Measurements from ENCODE around the gene HTR7.

Gene HTR7

DNA sequence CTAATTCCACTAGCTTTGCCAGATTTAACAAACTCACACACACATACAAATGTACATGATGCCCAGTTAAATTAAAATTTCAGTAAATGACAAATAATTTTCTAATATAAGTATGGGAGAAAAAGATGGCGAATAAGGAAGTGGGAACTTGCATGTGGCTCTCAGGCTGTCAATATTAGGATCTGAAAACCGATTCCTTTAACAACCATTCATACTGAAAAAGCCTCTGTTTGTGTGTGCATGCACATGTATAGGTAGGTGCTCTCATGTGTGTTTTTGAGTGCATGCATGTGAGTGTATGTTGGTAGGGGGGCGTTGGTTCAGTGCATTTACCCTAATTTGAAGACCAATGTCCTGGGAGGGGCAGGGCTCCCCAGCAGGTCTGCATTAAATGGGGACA is 125.3 kb downstream of the HTR7 start:
- no peak for DNase-seq

- no peak for DNase-seq
Measured at GRCh38 chr10:90723416-90724068, 134.3 kb downstream of the HTR7 start.

DNA sequence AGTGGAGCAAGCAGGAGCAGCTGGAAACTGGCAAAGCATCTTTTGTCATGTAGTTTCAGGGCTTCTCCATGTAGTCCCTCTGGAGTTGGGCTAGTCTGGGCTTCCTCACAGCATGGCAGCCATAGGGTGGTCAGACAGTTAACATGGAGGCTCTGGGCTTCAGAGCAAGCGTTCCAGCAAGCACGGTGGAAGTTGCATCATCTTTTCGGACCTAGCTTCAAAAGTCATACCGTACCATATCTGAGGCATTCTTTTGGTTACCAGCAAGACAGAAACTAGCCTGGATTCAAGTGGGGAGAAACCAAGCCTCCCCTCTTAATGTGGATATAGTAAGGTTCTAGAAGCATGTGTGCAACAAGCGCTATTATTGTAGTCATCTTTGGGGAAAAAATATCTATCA is 135.0 kb downstream of the HTR7 start:
- no peak for DNase-seq

DNA sequence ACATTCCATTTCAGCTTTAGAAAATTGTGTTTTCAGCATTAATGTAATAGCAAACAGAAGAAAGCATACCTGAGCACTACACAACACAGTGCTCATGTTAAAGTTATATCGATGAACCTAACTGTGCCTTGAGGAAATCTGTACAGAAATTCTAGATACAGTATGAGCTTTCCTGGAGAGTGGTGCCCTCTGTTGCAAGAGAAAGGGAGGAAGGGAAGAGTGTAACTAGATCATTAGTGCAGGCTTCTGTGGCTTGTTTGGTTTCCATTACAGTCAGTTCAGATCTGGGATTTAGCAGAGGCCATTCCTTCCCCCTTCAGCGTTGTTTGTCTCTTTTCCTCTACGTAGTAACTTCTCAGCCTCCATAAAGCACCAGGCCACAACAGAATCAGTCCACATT is 139.7 kb downstream of the HTR7 start:
- DNase-seq = no peak

GRCh38 chr10:90712529-90712928 is 145.3 kb downstream of the HTR7 start:
- no peak for DNase-seq

- DNase-seq = no peak
Measured at GRCh38 chr10:90709727-90710126, 148.1 kb downstream of the HTR7 start.

DNA sequence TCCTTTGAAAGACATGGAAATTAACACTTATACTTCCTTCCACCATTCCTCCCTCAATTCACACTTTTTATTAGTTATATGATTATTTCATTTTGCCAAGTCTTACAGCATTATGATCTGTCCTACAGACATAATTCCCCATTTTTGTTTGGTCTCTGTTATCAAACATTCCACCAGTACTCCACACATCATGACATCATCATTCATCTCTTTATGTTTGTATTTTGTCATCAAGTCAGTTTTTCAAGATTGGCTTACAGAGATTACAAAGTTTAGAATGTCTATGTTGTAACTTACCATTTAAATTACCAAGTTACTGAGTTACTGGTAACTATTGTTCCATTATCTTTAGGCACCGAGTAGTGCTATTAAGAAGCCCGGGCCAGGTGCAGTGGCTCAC is 150.2 kb downstream of the HTR7 start:
- DNase-seq = no peak

DNA sequence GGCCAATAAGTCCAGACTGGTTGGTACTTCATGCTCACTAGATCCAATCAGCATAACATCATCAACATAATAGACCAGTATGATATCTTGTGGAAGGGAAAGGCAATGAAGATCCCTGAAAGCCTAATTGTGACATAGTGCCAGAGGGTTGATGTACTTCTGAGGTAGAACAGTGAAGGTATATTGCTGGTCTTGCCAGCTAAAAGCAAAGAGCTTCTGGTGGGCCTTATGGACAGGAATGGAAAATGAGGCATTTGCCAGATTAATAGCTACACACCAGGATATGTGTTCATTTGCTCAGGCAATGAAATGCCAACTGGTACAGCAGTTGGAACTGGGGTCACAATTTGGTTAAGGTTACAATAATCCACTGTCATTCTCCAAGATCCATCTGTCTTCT is 156.4 kb downstream of the HTR7 start:
- DNase-seq = no peak

DNA sequence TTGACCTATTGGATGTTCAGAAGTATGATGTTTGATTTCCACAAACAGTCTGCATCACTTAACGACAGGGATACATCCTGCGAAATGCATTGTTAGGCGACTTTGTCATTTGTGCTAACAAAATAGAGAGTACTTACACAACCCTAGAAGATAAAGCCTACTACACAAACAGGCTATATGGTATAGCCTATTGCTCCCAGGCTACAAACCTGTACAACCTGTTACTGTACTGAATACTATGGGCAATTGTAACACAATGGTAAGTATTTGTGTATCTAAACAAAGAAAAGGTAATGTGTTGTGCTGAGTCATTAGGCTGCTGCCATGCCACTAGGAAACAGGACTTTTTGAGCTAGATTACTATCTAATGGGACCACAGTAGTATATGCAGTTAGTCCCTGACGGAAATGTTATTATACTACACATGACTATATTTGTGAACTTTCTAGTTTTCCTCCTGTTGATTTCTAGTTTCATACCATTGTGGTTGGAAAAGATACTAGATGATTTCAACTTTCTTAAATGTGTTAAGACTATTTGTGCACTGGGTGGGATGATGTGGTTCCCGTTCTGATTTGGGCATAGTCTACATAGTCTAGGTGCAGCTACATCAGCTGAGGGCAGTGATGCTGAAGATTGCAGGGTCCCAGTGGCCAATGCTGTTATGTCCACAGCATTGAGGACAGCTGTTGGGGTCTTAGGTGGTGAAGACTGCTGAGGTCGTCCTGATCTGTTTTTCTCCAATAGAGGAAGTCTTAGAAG is 161.7 kb downstream of the HTR7 start:
- DNase-seq = no peak

Measured in NCI-H226 (cell line).